ENCODE measurements around the gene RNF150.

Gene RNF150

GRCh38 chr4:141019768-141020167 lies 113.5 kb downstream of the RNF150 start:
- Mint-ChIP-seq H3K27ac (no peak overlapping the region), H3K36me3 (ENCODE audit: low read depth) (no peaks in the 10 kb centered on the region), H3K4me1 (peaks cover 27% of the 10 kb centered on the region), H3K9me3 (no peaks in the 10 kb centered on the region), H3K4me3 (no peak overlapping the region), H3K27me3 (ENCODE audit: low read depth, poor library complexity) (no peaks in the 10 kb centered on the region)
- TF ChIP-seq CTCF (IDR thresholded peaks at IDR 0.05): no peak
- no peak for DNase-seq

GRCh38 chr4:141016117-141016798 lies 117.0 kb downstream of the RNF150 start:
- DNase-seq: no peak
- no peak for TF ChIP-seq CTCF (IDR thresholded peaks at IDR 0.05)

GRCh38 chr4:141013899-141014298 lies 119.4 kb downstream of the RNF150 start:
- Mint-ChIP-seq H3K4me1 (no peaks in the 10 kb centered on the region), H3K4me3 (no peak overlapping the region), H3K27ac (no peak overlapping the region), H3K27me3 (ENCODE audit: low read depth, poor library complexity) (no peaks in the 10 kb centered on the region), H3K36me3 (ENCODE audit: low read depth) (no peaks in the 10 kb centered on the region), H3K9me3 (no peaks in the 10 kb centered on the region)
- TF ChIP-seq CTCF (IDR thresholded peaks at IDR 0.05): no peak
- DNase-seq: no peak

More at GRCh38 chr4:141016117-141016798, 117.0 kb downstream of the RNF150 start:
- Mint-ChIP-seq H3K27ac (no peak overlapping the region), H3K4me1 (peaks cover 10% of the 10 kb centered on the region), H3K9me3 (no peaks in the 10 kb centered on the region), H3K4me3 (no peak overlapping the region), H3K36me3 (ENCODE audit: low read depth) (no peaks in the 10 kb centered on the region), H3K27me3 (ENCODE audit: low read depth, poor library complexity) (no peaks in the 10 kb centered on the region)

GRCh38 chr4:141011901-141012315 lies 121.4 kb downstream of the RNF150 start:
- Mint-ChIP-seq H3K27ac (no peak overlapping the region), H3K27me3 (ENCODE audit: low read depth, poor library complexity) (no peaks in the 10 kb centered on the region), H3K9me3 (no peaks in the 10 kb centered on the region), H3K4me1 (no peaks in the 10 kb centered on the region), H3K36me3 (ENCODE audit: low read depth) (no peaks in the 10 kb centered on the region), H3K4me3 (no peak overlapping the region)
- no peak for TF ChIP-seq CTCF (IDR thresholded peaks at IDR 0.05)
- DNase-seq: no peak

GRCh38 chr4:141009931-141010330 lies 123.3 kb downstream of the RNF150 start:
- no peak for TF ChIP-seq CTCF (IDR thresholded peaks at IDR 0.05)
- Mint-ChIP-seq H3K27ac (no peak overlapping the region), H3K9me3 (no peaks in the 10 kb centered on the region), H3K36me3 (ENCODE audit: low read depth) (no peaks in the 10 kb centered on the region), H3K27me3 (ENCODE audit: low read depth, poor library complexity) (no peaks in the 10 kb centered on the region), H3K4me3 (no peak overlapping the region), H3K4me1 (no peaks in the 10 kb centered on the region)
- DNase-seq: no peak

- H3K27ac Mint-ChIP-seq: no peak overlapping the region
- no peak for DNase-seq
- no peaks in the 10 kb centered on the region for H3K36me3 Mint-ChIP-seq (ENCODE audit: low read depth)
- no peaks in the 10 kb centered on the region for H3K9me3 Mint-ChIP-seq
- TF ChIP-seq CTCF (IDR thresholded peaks at IDR 0.05): no peak
- H3K4me3 Mint-ChIP-seq: no peak overlapping the region
- H3K4me1 Mint-ChIP-seq: no peaks in the 10 kb centered on the region
- H3K27me3 Mint-ChIP-seq (ENCODE audit: low read depth, poor library complexity): no peaks in the 10 kb centered on the region
Observed at GRCh38 chr4:141009129-141009528, 124.1 kb downstream of the RNF150 start.
